AG04450 (cell line): ENCODE measurements around the gene STX3. TPM values are rescaled to one million over a fixed set of nuclear protein-coding genes. Genes with fewer than 3 reads are reported as not detected.

ENCODE experiments used
- CTCF ChIA-PET: fragments of 300-600, 350-600 bp; formaldehyde crosslinking; extraction: SDS; loops from one replicate; lab custom pipeline; 2022; ENCODE audit warnings: antibody characterized with exemption, inconsistent platforms; lab: Charles Lee
- POLR2A ChIA-PET: fragments of 350-600 bp; formaldehyde crosslinking; extraction: SDS; loops from one replicate; lab custom pipeline; 2021; ENCODE audit warnings: antibody characterized with exemption, inconsistent platforms; lab: Yijun Ruan, JAX
- DNase-seq: peaks from one replicate; pipeline ENCODE4 v3.0.0-alpha.2; 2011; ENCODE audit warnings: low read depth, low spot score
- H3K27ac ChIP-seq: one replicate; pipeline ENCODE4 v1.5.1; 2012; ENCODE audit warnings: low read depth, low read length, control low read depth
- H3K27me3 ChIP-seq: one replicate; pipeline ENCODE4 v1.6.0; 2012; ENCODE audit warnings: low read length; ENCODE audit not compliant: control insufficient read depth, insufficient read depth
- H3K4me3 ChIP-seq: 2 replicates; pipeline ENCODE4 v1.5.1; 2011; ENCODE audit warnings: mild to moderate bottlenecking, low read depth, low read length, control low read depth
- H3K9me3 ChIP-seq: 2 replicates; pipeline ENCODE4 v1.5.1; 2012; ENCODE audit warnings: low read length; ENCODE audit not compliant: control insufficient read depth, insufficient read depth
- CTCF ChIP-seq: IDR thresholded peaks from 2 replicates; pipeline ENCODE4 v1.5.1; 2011; ENCODE audit warnings: low read depth, low read length, control low read depth, inconsistent platforms
- polyA plus RNA-seq: library from polyadenylated mRNA; depleted of rRNA; stranded (reverse); fragments of >200 nt; gene quantifications from 2 replicates; pipeline ENCODE4 v1.2.3, GENCODE V29; 2011

STX3 gene
- polyA plus RNA-seq, 1 experiment = 12.4 TPM

GRCh38 chr11:59756558-59756840, 1.3 kb downstream of the STX3 start:
- no peaks in the 10 kb centered on the region; the same call in 1 of the 2 replicates for H3K9me3 ChIP-seq
- ChIA-PET CTCF (interaction anchor here (2.6 to 5.0 kb wide), 4 partner anchors 44 to 219 kb away, joined by 9 to 79 read pairs (median 37); partner anchors contain the start of gene MRPL16), POLR2A (interaction anchor here (0.7 kb wide), 1 partner anchor 52 kb away, joined by 3 read pairs; no protein-coding TSS in a partner anchor)
- TF ChIP-seq CTCF = no peak
- DNase-seq = no peak
- no peaks in the 10 kb centered on the region for H3K27me3 ChIP-seq
- H3K4me3 ChIP-seq = peak overlapping the region; percentile 22; the same call in 1 of the 2 replicates
- H3K27ac ChIP-seq = peak overlapping the region; percentile 21

DNA sequence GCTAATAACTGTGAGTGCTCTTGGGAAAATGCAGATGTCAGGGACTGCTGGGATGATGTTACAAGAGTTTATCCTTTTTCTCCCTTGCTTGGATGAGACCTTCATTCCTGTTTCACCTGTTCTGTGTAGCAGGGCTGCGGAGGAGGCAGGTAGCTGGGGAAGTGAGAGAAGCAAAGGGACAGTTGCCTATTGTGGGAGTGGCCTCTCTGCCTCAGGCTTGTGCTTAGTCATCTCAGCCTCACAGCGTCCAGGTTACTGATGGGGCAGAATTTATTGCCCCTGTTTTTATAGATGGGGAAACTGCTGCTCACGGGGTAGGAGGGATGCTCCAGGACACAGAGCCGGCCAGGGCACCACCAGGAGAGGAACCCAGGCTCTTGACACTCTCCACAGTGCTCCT, 1.7 kb downstream of the STX3 start:
- ChIA-PET POLR2A (no interaction called here), CTCF (interaction anchor here (2.6 to 5.0 kb wide), 3 partner anchors 48 to 220 kb away, joined by 9 to 42 read pairs (median 32); partner anchors contain the start of gene MRPL16)
- H3K4me3 ChIP-seq = peak overlapping the region; percentile 22; the same call in 1 of the 2 replicates
- peak overlapping the region; percentile 2 for H3K27ac ChIP-seq
- H3K9me3 ChIP-seq = no peaks in the 10 kb centered on the region; the same call in 1 of the 2 replicates
- TF ChIP-seq CTCF = no peak
- no peaks in the 10 kb centered on the region for H3K27me3 ChIP-seq
- DNase-seq = no peak

DNA sequence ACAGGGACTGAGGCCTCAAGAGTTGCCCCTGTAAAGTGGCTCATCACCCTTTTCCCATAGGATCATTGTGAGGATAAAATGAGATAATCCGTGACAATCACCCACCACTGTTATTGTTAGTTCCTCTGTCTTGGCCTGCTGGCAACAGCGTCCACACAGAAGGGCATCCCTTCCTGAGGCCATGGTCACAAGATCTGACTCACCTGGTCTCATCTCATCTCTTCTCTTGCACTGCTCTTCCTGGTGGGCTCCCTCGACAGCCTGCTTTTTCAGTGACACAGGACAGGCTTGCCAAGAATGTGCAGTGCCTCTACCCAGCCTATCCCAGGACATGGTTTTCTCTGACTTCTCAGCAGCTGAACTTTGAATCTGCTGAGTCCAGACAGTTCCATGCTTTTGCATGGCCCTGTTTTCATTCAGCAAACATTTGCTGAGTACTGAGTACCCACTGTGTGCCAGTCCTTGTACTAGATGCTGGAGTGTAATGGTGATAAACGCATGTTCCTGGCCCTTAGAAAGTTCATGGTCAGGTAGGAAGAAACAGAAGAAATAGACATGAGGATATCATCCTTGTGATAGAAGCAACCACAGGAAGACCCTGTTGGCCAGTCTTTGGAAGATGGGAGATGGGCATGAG, 3.3 kb downstream of the STX3 start:
- Histone ChIP-seq H3K9me3 (no peaks in the 10 kb centered on the region; the same call in 1 of the 2 replicates), H3K27ac (no peak overlapping the region), H3K27me3 (no peaks in the 10 kb centered on the region), H3K4me3 (no peak overlapping the region)
- TF ChIP-seq CTCF = no peak
- no peak for DNase-seq
- ChIA-PET CTCF (no interaction called here), POLR2A (no interaction called here)

- no peak overlapping the region for H3K4me3 ChIP-seq
- no peak overlapping the region for H3K27ac ChIP-seq
- H3K9me3 ChIP-seq = no peaks in the 10 kb centered on the region; the same call in 1 of the 2 replicates
- ChIA-PET POLR2A (no interaction called here), CTCF (interaction anchor here (0.8 to 1.3 kb wide), 2 partner anchors 18 to 42 kb away, joined by 3 read pairs; no protein-coding TSS in a partner anchor)
- no peak for TF ChIP-seq CTCF
- no peaks in the 10 kb centered on the region for H3K27me3 ChIP-seq
- DNase-seq = no peak
These were observed 4.7 kb downstream of the STX3 start for GRCh38 chr11:59759900-59760299.

GRCh38 chr11:59760771-59761170, 5.6 kb downstream of the STX3 start:
- no peak overlapping the region for H3K4me3 ChIP-seq
- CTCF ChIA-PET = no interaction called here
- no peak for TF ChIP-seq CTCF
- no peaks in the 10 kb centered on the region for H3K9me3 ChIP-seq
- H3K27ac ChIP-seq = no peak overlapping the region
- no peak for DNase-seq
- POLR2A ChIA-PET = no interaction called here
- H3K27me3 ChIP-seq = no peaks in the 10 kb centered on the region
